GM18909 (cell line): ENCODE results near the gene RERE.

Source experiments
- ATAC-seq: cut with Tn5 transposase; IDR thresholded peaks from one replicate; pipeline ENCODE4 v1.9.1; 2021; ENCODE audit warnings: mild to moderate bottlenecking; ENCODE audit not compliant: unreplicated experiment, poor library complexity

Gene RERE

DNA sequence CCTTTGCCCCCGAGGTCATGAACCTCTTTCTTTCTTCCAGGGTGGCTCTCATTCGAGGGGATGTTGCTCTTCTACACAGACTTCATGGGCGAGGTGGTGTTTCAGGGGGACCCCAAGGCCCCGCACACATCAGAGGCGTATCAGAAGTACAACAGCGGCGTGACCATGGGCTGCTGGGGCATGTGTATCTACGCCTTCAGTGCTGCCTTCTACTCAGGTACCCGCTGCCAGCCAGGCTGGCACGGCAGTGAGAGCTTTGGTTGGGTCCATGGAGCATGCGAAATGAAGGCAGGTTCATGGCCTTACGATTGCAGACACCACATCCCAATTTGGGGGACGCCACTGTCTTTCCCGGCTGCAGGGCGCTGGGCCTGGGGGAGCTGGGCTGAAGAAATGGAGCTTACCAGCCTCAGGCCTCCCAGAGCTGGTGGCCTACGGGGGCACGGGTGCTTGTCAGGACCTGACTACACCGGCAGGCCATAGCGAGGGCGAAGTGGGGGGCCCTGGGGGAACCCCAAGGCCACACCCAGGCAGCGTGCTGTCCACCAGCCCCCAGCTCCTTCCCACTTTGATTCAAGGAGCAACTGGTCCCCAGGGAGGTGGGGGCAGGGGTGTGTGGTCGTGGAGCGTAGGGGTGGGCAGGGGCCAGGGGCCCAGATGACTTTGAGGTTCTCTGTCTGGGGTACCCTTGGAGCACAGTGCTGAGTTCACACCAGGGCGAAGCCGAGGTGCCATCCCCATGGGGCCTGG lies 479.5 kb downstream of the RERE start:
- no peak for ATAC-seq

- no peak for ATAC-seq
These were observed 482.2 kb downstream of the RERE start for GRCh38 chr1:8335246-8335645.

DNA sequence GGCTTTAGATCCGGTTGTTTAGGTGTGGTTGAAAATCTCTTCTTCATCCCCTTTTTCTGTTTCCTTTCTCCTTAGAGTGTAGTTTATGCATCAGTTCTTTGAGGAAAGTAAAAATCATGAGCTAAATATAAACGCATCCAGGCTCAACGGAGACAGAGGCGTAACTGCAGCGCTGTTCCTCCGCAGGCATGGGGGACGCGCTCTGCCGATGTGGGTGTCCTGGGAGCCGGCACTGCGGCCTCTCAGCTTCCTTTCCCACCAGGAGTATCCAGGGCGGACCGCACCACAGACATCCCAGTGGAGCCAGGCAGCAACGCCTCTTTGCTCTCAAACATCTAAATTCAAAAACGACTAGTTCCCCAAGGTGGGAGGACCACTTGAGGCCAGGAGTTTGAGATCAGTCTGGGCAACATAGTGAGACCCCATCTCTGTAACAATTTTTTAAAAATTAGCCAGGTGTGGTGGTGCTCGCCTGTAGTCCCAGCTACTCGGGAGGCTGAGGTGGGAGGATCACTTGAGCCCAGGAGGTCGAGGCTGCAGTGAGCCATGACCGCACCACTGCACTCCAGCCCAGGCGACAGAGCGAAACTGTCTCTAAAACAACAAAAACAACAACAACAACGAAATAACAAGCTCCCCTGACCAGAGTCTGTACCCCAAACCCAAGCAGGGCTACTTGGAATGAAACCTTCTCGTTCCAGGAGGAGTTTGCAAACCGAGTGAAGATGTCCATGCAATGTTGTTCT lies 483.2 kb downstream of the RERE start:
- no peak for ATAC-seq

- no peak for ATAC-seq
These were observed 484.0 kb downstream of the RERE start for GRCh38 chr1:8333246-8333987.

- ATAC-seq: no peak
These were observed 484.6 kb downstream of the RERE start for GRCh38 chr1:8332806-8333205.

DNA sequence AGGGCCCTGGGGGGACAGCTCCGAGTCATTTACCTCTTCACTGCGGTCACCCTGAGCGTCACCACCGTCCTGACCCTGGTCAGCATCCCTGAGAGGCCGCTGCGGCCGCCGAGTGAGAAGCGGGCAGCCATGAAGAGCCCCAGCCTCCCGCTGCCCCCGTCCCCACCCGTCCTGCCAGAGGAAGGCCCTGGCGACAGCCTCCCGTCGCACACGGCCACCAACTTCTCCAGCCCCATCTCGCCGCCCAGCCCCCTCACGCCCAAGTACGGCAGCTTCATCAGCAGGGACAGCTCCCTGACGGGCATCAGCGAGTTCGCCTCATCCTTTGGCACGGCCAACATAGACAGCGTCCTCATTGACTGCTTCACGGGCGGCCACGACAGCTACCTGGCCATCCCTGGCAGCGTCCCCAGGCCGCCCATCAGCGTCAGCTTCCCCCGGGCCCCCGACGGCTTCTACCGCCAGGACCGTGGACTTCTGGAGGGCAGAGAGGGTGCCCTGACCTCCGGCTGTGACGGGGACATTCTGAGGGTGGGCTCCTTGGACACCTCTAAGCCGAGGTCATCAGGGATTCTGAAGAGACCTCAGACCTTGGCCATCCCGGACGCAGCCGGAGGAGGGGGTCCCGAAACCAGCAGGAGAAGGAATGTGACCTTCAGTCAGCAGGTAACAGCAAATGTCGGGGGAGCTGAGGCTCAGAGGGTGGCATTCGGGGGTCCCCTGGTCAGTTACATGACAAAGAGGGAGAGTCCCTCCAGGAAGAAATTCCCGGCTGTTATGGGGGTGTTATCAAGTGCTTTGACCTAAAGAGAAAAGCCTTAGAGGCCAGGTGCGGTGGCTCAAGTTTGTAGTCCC lies 486.9 kb downstream of the RERE start:
- no peak for ATAC-seq

DNA sequence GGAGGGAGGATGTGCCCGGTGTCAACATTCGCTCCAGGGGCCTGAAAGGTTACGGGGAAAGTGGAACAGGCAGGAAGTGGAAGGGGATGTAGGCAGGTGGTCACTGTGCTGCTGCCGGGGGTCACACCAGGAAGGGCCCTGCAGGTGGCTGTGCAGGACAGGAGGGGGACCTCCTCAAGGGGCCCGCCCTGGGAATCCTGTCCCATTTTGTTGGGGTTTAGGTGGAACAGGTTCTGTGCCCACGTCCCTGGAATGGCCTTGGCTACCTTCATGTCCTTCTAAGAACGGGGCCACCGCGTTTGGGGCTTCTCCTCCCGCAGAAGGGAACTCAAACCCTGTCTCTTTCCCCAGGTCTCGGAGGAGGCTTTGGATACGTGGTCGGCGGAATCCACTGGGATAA lies 487.6 kb downstream of the RERE start:
- ATAC-seq: no peak

DNA sequence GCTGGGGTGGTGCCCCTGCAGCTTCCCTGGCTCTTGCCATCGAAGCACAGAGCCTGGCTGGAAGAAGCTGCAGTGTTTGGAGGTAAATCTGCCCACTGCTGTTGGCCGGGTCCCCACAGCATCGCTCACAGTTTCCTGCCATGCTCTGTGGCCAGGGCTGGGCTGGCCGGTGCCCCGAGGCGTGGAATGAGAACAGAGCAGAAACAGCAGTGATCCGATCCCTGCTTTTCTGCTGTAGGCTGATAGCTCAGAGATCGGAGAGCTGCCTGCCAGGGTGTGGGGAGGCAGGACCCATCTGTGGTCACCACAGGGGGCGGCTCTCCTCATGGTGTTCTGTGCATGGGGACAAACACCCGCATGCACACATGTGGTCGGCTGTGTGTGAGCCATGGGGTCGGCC lies 488.0 kb downstream of the RERE start:
- ATAC-seq: no peak

DNA sequence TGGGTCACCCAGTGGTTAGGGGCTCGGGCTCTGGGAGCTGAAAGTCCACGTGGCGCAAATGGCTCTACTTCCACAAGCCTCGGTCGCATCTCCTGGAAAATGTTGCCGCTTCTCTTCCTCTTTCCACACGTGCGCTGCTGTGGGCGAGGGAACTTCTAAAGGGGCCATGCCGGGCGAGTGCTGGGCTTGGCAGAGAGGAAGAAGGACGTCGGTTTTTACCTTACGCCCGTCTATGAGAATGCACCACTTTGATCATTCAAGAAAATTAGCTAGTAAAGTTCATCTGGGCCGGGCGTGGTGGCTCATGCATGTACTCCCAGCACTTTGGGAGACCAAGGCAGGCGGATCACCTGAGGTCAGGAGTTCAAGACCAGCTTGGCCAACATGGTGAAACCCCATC lies 489.2 kb downstream of the RERE start:
- ATAC-seq: no peak

DNA sequence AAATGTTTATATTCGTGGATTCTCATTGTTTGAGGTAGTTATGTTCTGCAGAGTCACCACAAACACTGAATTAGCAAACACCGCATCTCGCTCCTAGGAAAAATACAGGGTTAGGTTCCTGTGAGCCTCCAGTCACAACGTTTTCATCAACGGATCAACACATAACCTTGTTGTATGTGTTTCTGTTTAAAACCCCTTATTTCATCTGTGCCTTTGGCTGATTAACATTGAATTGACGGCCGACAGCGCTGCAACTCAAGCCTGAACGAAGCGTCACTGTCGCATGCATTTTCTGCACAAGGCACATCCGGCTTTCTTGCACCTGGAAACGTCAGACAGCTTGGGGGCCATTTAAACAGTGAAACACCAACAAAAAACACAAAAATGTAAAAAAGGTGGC lies 491.2 kb downstream of the RERE start:
- no peak for ATAC-seq

DNA sequence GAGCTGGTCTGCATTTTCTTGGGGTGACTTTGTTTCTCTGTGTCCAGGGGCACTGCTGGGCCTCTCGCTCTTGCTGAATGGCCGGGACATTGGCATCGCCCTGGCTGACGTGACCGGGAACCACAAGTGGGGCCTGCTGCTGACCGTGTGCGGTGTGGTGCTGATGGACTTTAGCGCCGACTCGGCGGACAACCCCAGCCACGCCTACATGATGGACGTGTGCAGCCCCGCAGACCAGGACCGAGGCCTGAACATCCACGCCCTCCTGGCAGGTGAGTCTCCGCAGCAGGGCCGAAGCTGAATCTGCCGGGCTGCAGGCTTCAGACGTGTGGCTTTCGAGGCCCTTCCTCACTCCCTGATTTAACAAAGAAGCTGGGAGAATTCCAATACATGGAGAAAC lies 491.7 kb downstream of the RERE start:
- no peak for ATAC-seq

- ATAC-seq: no peak
These were observed 493.1 kb downstream of the RERE start for GRCh38 chr1:8324176-8324810.

GRCh38 chr1:8323706-8324105 lies 493.7 kb downstream of the RERE start:
- ATAC-seq: no peak

GRCh38 chr1:8321612-8322011 lies 495.8 kb downstream of the RERE start:
- ATAC-seq: no peak

GRCh38 chr1:8318436-8318835 lies 499.0 kb downstream of the RERE start:
- no peak for ATAC-seq

DNA sequence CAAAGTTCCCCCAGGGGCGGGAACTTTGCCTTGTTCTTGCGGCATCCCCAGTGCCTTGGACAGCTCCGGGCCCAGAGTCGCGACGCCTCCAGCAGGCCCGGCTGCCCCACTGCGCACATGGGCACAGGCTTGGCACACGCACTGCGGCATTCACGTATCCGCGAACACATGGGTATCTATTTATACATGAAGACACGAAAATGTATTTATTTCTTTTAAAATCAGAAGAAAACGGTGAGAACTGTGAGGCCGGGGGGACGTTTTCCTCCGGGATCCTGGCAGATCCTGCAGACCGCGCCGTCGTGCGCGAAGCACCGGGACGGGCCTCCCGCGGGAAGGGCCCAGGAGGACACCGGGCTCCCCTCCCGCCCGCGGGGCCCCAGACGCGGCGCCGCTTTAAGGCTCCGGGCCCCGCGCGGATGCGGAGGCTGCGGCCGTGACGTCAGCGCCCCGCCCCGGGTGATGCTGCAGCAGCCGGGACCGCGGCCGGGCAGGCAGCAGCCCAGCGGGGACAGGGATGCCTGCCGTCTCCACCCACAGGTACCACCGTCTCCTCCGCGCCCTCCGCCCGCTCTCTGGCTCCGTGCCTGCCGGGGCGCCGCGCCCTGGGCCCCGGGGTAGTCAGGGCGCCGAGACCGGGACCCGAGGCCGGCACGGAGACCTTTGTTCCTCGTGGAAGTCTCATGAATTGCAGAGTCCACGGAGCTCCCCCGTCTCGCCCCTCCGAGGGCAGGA lies 499.6 kb downstream of the RERE start, which contains the start of gene SLC45A1:
Gene SLC45A1, plus strand, starts transcription at position 468 of the 735 bp plus-strand sequence. CDS start 6,216 bp downstream, outside the sequence.
- no peak for ATAC-seq

DNA sequence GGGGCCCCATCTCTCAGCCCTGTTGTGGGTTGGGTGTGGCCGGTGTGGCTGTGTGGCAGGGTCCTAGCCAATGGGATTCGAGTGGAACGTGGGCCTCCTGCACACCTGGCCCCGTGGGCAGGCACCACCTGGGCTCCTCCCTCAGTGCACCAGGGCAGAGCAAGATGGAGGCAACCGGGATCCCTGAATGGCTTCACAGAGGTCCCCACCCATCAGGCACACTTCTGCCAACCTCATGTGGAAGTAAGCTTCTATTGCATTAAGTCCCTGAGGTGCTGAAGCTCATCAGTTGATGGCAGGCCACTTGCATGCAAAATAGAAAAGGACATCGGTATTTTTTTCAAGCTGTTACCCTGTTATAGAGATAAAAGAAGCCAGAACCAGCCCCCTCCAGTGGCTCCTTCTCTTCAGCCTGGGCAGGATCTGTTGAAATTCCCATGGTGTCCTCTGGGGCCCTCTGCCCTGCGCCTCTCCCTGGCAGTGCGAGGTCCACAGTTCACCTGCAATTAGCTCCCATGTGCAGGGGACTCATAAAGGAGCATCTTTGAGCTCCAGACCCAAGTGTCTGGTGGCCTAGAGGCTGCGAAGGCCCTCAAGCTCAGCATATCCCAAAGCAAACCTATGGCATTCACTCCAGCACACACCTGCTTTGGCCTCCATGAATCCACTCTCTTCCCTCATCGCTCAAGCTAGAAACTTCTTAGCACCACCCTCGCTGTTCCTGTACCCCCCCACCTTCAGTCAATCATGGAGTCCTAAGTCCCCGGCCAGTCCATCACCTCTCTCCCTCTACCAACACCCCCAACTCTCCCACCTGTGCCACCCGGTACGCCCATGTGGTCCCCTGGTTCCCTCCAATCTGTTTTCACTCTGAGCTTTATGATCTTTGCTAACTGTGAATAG lies 501.6 kb downstream of the RERE start:
- no peak for ATAC-seq
